Erythroblast (primary cell): ENCODE results near the gene SLC47A2.

ENCODE experiments used
- GATA1 ChIP-seq: IDR thresholded peaks from 2 replicates; pipeline ENCODE4 v1.6.1; 2011; ENCODE audit warnings: low read depth, mild to moderate bottlenecking, control low read depth, low read length, moderate library complexity
- POLR2A ChIP-seq: IDR thresholded peaks from 2 replicates; pipeline ENCODE4 v1.6.1; 2011; ENCODE audit warnings: mild to moderate bottlenecking, low read length

DNA sequence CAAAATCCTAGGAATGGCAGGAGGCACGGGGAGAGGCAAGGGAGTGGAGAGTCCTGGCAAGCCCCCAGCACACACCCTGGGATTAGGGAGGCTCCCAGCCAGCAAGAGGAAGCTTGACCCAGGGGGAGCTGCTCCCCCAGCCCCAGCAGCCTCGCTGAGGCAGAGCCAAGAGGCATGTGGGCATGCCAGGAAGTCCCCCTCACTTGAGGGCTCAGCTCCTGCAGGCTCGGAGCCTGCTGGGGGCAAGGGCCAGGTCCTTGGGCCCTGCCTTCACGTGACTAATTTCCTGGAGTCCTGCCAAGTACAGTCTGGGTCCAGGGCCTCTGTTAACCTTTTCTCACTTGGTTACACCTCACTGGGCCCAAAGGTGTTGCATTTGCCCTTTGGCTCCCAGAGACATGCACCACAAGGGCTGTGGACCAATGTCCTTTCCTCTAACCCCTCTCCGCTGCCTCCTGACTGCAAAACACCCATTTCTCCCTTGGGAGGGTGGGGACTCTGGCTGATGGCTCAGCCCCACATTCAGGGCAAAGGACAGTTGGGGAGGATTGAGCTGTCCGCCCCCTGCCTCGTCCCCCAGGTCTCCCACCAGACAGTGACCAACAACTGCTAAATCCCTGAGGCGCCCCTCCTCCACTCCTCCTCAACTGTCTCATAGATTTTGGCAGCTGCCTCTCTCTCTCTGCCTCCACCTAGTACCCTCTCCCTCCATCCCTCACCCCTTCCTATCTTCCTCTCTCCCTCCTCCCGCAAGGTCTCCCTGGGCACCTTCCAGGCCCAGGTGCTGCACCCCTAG is 4.4 kb upstream of the SLC47A2 start:
- no peak for TF ChIP-seq POLR2A
- TF ChIP-seq GATA1 = no peak
